ENCODE data around the gene NOTCH4. TPM values are rescaled to one million over a fixed set of nuclear protein-coding genes. Genes with fewer than 3 reads are reported as not detected.
"Not testable (repeated sequence)": the region's sequence is repeated elsewhere in the genome, so short reads cannot be mapped to it uniquely, and the experiment has no call there.

The NOTCH4 gene
- polyA plus RNA-seq, 2 donors: 6.5 to 17.8 TPM

GRCh38 chr6:32190911-32191677, 32.8 kb downstream of the NOTCH4 start:
- Histone ChIP-seq H3K4me3 (ENCODE audit: low read depth in 1 of 2, low read length in 2 of 2) (peak overlapping the region in 1 of 2 donors; percentile 12), H3K4me1 (ENCODE audit: control insufficient read depth in 2 of 2, insufficient read depth in 2 of 2, low read length in 1 of 2) (peaks cover 3 to 6% of the 10 kb centered on the region in 2 donors), H3K27me3 (ENCODE audit: control insufficient read depth in 1 of 2, insufficient read depth in 2 of 2, low read length in 2 of 2) (no peaks in the 10 kb centered on the region), H3K36me3 (ENCODE audit: control insufficient read depth in 2 of 2, insufficient read depth in 2 of 2, low read length in 1 of 2) (peaks cover 0 to 12% of the 10 kb centered on the region in 2 donors), H3K27ac (ENCODE audit: low read depth in 2 of 2, low read length in 1 of 2) (peak overlapping the region; percentile 85 to 97), H3K9me3 (ENCODE audit: control insufficient read depth in 2 of 2, insufficient read depth in 1 of 2, low read depth in 1 of 2, low read length in 1 of 2) (no peaks in the 10 kb centered on the region)
- 77 to 80% methylated on average over 8 of the region's 8 CpGs for WGBS, 2 donors

GRCh38 chr6:32190054-32190851, 33.6 kb downstream of the NOTCH4 start, which contains the start of gene PBX2:
Gene PBX2 (minus strand): TSS chr6:32190202. CDS start chr6:32189915, 287 bp downstream.
- WGBS, 2 donors: 0 to 3% methylated on average over 17 to 23 of the region's 23 CpGs
- peak within 1 kb of the TSS; percentile 58 to 71 for H3K4me3 ChIP-seq (ENCODE audit: low read depth in 1 of 2, low read length in 2 of 2)
- no peaks in the 10 kb centered on the region for H3K27me3 ChIP-seq (ENCODE audit: control insufficient read depth in 1 of 2, insufficient read depth in 2 of 2, low read length in 2 of 2)
- H3K36me3 ChIP-seq (ENCODE audit: control insufficient read depth in 2 of 2, insufficient read depth in 2 of 2, low read length in 1 of 2): peaks cover 0 to 12% of the 10 kb centered on the region in 2 donors
- H3K27ac ChIP-seq (ENCODE audit: low read depth in 2 of 2, low read length in 1 of 2): peak within 1 kb of the TSS; percentile 88 to 97
- peaks cover 3 to 6% of the 10 kb centered on the region in 2 donors for H3K4me1 ChIP-seq (ENCODE audit: control insufficient read depth in 2 of 2, insufficient read depth in 2 of 2, low read length in 1 of 2)
- no peaks in the 10 kb centered on the region for H3K9me3 ChIP-seq (ENCODE audit: control insufficient read depth in 2 of 2, insufficient read depth in 1 of 2, low read depth in 1 of 2, low read length in 1 of 2)

- peaks cover 3 to 6% of the 10 kb centered on the region in 2 donors for H3K4me1 ChIP-seq (ENCODE audit: control insufficient read depth in 2 of 2, insufficient read depth in 2 of 2, low read length in 1 of 2)
Measured at GRCh38 chr6:32189742-32190053, 34.2 kb downstream of the NOTCH4 start.

GRCh38 chr6:32189069-32189741, 34.7 kb downstream of the NOTCH4 start:
- Histone ChIP-seq H3K27ac (ENCODE audit: low read depth in 2 of 2, low read length in 1 of 2) (peak overlapping the region; percentile 88 to 97), H3K4me3 (ENCODE audit: low read depth in 1 of 2, low read length in 2 of 2) (peak overlapping the region; percentile 56 to 71), H3K27me3 (ENCODE audit: control insufficient read depth in 1 of 2, insufficient read depth in 2 of 2, low read length in 2 of 2) (no peaks in the 10 kb centered on the region), H3K36me3 (ENCODE audit: control insufficient read depth in 2 of 2, insufficient read depth in 2 of 2, low read length in 1 of 2) (peaks cover 0 to 12% of the 10 kb centered on the region in 2 donors), H3K9me3 (ENCODE audit: control insufficient read depth in 2 of 2, insufficient read depth in 1 of 2, low read depth in 1 of 2, low read length in 1 of 2) (no peaks in the 10 kb centered on the region), H3K4me1 (ENCODE audit: control insufficient read depth in 2 of 2, insufficient read depth in 2 of 2, low read length in 1 of 2) (peaks cover 3 to 6% of the 10 kb centered on the region in 2 donors)
- WGBS, 2 donors: 2 to 3% methylated on average over 10 of the region's 10 CpGs

More at GRCh38 chr6:32189742-32190053, 34.2 kb downstream of the NOTCH4 start:
- 1 to 28% methylated on average over 8 to 23 of the region's 23 CpGs for WGBS, 2 donors
- no peaks in the 10 kb centered on the region for H3K27me3 ChIP-seq (ENCODE audit: control insufficient read depth in 1 of 2, insufficient read depth in 2 of 2, low read length in 2 of 2)
- no peaks in the 10 kb centered on the region for H3K9me3 ChIP-seq (ENCODE audit: control insufficient read depth in 2 of 2, insufficient read depth in 1 of 2, low read depth in 1 of 2, low read length in 1 of 2)
- H3K36me3 ChIP-seq (ENCODE audit: control insufficient read depth in 2 of 2, insufficient read depth in 2 of 2, low read length in 1 of 2): peaks cover 0 to 12% of the 10 kb centered on the region in 2 donors
- H3K27ac ChIP-seq (ENCODE audit: low read depth in 2 of 2, low read length in 1 of 2): peak overlapping the region; percentile 88 to 97
- H3K4me3 ChIP-seq (ENCODE audit: low read depth in 1 of 2, low read length in 2 of 2): peak overlapping the region; percentile 56 to 71

GRCh38 chr6:32188381-32189068, 35.3 kb downstream of the NOTCH4 start:
- Histone ChIP-seq H3K27ac (ENCODE audit: low read depth in 2 of 2, low read length in 1 of 2) (peak overlapping the region; percentile 88 to 97), H3K9me3 (ENCODE audit: control insufficient read depth in 2 of 2, insufficient read depth in 1 of 2, low read depth in 1 of 2, low read length in 1 of 2) (no peaks in the 10 kb centered on the region), H3K27me3 (ENCODE audit: control insufficient read depth in 1 of 2, insufficient read depth in 2 of 2, low read length in 2 of 2) (no peaks in the 10 kb centered on the region), H3K36me3 (ENCODE audit: control insufficient read depth in 2 of 2, insufficient read depth in 2 of 2, low read length in 1 of 2) (peaks cover 0 to 12% of the 10 kb centered on the region in 2 donors), H3K4me3 (ENCODE audit: low read depth in 1 of 2, low read length in 2 of 2) (peak overlapping the region; percentile 56 to 71), H3K4me1 (ENCODE audit: control insufficient read depth in 2 of 2, insufficient read depth in 2 of 2, low read length in 1 of 2) (peaks cover 3 to 6% of the 10 kb centered on the region in 2 donors)
- 18 to 21% methylated on average over 11 to 13 of the region's 13 CpGs for WGBS, 2 donors

GRCh38 chr6:32187725-32188380, 36.0 kb downstream of the NOTCH4 start:
- 67 to 80% methylated on average over 16 to 18 of the region's 18 CpGs for WGBS, 2 donors
- H3K9me3 ChIP-seq (ENCODE audit: control insufficient read depth in 2 of 2, insufficient read depth in 1 of 2, low read depth in 1 of 2, low read length in 1 of 2); H3K27me3 ChIP-seq (ENCODE audit: control insufficient read depth in 1 of 2, insufficient read depth in 2 of 2, low read length in 2 of 2); H3K4me1 ChIP-seq (ENCODE audit: control insufficient read depth in 2 of 2, insufficient read depth in 2 of 2, low read length in 1 of 2): not testable (repeated sequence)
- H3K36me3 ChIP-seq (ENCODE audit: control insufficient read depth in 2 of 2, insufficient read depth in 2 of 2, low read length in 1 of 2): peaks cover 5 to 12% of the 10 kb centered on the region in 2 donors
- H3K4me3 ChIP-seq (ENCODE audit: low read depth in 1 of 2, low read length in 2 of 2): peak overlapping the region in 1 of 2 donors; percentile 71
- peak overlapping the region; percentile 8 to 97 for H3K27ac ChIP-seq (ENCODE audit: low read depth in 2 of 2, low read length in 1 of 2)

- Histone ChIP-seq H3K27ac (ENCODE audit: low read depth in 2 of 2, low read length in 1 of 2) (peak overlapping the region; percentile 37 to 79), H3K27me3 (ENCODE audit: control insufficient read depth in 1 of 2, insufficient read depth in 2 of 2, low read length in 2 of 2) (no peaks in the 10 kb centered on the region), H3K4me1 (ENCODE audit: control insufficient read depth in 2 of 2, insufficient read depth in 2 of 2, low read length in 1 of 2) (peaks cover 4 to 5% of the 10 kb centered on the region in 2 donors), H3K36me3 (ENCODE audit: control insufficient read depth in 2 of 2, insufficient read depth in 2 of 2, low read length in 1 of 2) (peaks cover 8 to 12% of the 10 kb centered on the region in 2 donors), H3K4me3 (ENCODE audit: low read depth in 1 of 2, low read length in 2 of 2) (no peak overlapping the region), H3K9me3 (ENCODE audit: control insufficient read depth in 2 of 2, insufficient read depth in 1 of 2, low read depth in 1 of 2, low read length in 1 of 2) (no peaks in the 10 kb centered on the region)
- 60 to 67% methylated on average over 12 of the region's 12 CpGs for WGBS, 2 donors
Measured at GRCh38 chr6:32187009-32187709, 36.7 kb downstream of the NOTCH4 start.

- not testable (repeated sequence) for H3K9me3 ChIP-seq (ENCODE audit: control insufficient read depth in 2 of 2, insufficient read depth in 1 of 2, low read depth in 1 of 2, low read length in 1 of 2); H3K27me3 ChIP-seq (ENCODE audit: control insufficient read depth in 1 of 2, insufficient read depth in 2 of 2, low read length in 2 of 2); H3K4me1 ChIP-seq (ENCODE audit: control insufficient read depth in 2 of 2, insufficient read depth in 2 of 2, low read length in 1 of 2); H3K4me3 ChIP-seq (ENCODE audit: low read depth in 1 of 2, low read length in 2 of 2)
- peaks cover 8 to 13% of the 10 kb centered on the region in 2 donors for H3K36me3 ChIP-seq (ENCODE audit: control insufficient read depth in 2 of 2, insufficient read depth in 2 of 2, low read length in 1 of 2)
- H3K27ac ChIP-seq (ENCODE audit: low read depth in 2 of 2, low read length in 1 of 2): peak overlapping the region; percentile 66 to 79
- WGBS, 2 donors: 62% methylated on average over 10 of the region's 10 CpGs
Measured at GRCh38 chr6:32186151-32186840, 37.6 kb downstream of the NOTCH4 start.

Measured in esophagus (tissue), 2 donors.